CD4-positive, alpha-beta memory T cell (primary cell): Measurements from ENCODE around the gene TSC22D2. TPM values are rescaled to one million over a fixed set of nuclear protein-coding genes. Genes with fewer than 3 reads are reported as not detected.
"Not testable (repeated sequence)": the region's sequence is repeated elsewhere in the genome, so short reads cannot be mapped to it uniquely, and the experiment has no call there.

Source experiments
- CTCF ChIA-PET: fragments of 350-600 bp; sonication (Branson Sonifier 250); formaldehyde crosslinking; loops from one replicate; lab custom pipeline; 2021; ENCODE audit warnings: inconsistent platforms; ENCODE audit not compliant: partially characterized antibody; lab: Charles Lee
- POLR2A ChIA-PET: fragments of 350-600 bp; sonication (Branson Sonifier 250); formaldehyde crosslinking; loops from one replicate; lab custom pipeline; 2021; ENCODE audit not compliant: partially characterized antibody; lab: Charles Lee
- DNase-seq, 5 donors: peaks; one replicate each; pipeline versions ENCODE4 v3.0.0 to v3.0.0-alpha.2; 2020 to 2022; ENCODE audit warnings: mixed read lengths in 1 of 5
- H3K27ac ChIP-seq: one replicate; pipeline ENCODE4 v1.7.0; 2013; ENCODE audit warnings: low read depth, low read length
- H3K27me3 ChIP-seq: 2 replicates; pipeline ENCODE4 v1.7.0; 2013; ENCODE audit warnings: mild to moderate bottlenecking, low read length, moderate library complexity; ENCODE audit not compliant: insufficient read depth
- H3K36me3 ChIP-seq: 2 replicates; pipeline ENCODE4 v1.7.0; 2013; ENCODE audit warnings: mild to moderate bottlenecking, low read length, moderate library complexity; ENCODE audit not compliant: insufficient read depth
- H3K4me1 ChIP-seq: 2 replicates; pipeline ENCODE4 v1.7.0; 2013; ENCODE audit warnings: mild to moderate bottlenecking, low read length, moderate library complexity; ENCODE audit not compliant: insufficient read depth
- H3K4me3 ChIP-seq, 2 donors: one replicate each; pipeline ENCODE4 v1.7.0; 2013; ENCODE audit warnings: low read length in 2 of 2, mild to moderate bottlenecking in 1 of 2
- H3K9me3 ChIP-seq, 2 donors: one replicate each; pipeline ENCODE4 v1.7.0; 2013; ENCODE audit warnings: low read length in 2 of 2, control low read depth in 1 of 2; ENCODE audit not compliant: control insufficient read depth in 1 of 2
- H3K27ac Mint-ChIP-seq, 7 donors: one replicate each; pipeline ENCODE4 v1.8.0; 2020 to 2021; ENCODE audit warnings: mixed read lengths in 7 of 7, mild to moderate bottlenecking in 6 of 7, inconsistent platforms in 3 of 7, moderate library complexity in 3 of 7
- H3K27me3 Mint-ChIP-seq, 2 donors: one replicate each; pipeline ENCODE4 v1.8.0; 2020 to 2021; ENCODE audit warnings: mixed read lengths in 2 of 2
- H3K36me3 Mint-ChIP-seq, 2 donors: one replicate each; pipeline ENCODE4 v1.8.0; 2020 to 2021; ENCODE audit warnings: mixed read lengths in 2 of 2, inconsistent platforms in 1 of 2, mild to moderate bottlenecking in 1 of 2
- H3K4me1 Mint-ChIP-seq, 4 donors: one replicate each; pipeline ENCODE4 v1.8.0; 2020 to 2021; ENCODE audit warnings: mixed read lengths in 4 of 4, mild to moderate bottlenecking in 1 of 4
- H3K4me3 Mint-ChIP-seq, 8 donors: one replicate each; pipeline ENCODE4 v1.8.0; 2020 to 2021; ENCODE audit warnings: mixed read lengths in 8 of 8, mild to moderate bottlenecking in 7 of 8, moderate library complexity in 6 of 8, inconsistent platforms in 3 of 8
- H3K9me3 Mint-ChIP-seq, 8 donors: one replicate each; pipeline ENCODE4 v1.8.0; 2020 to 2021; ENCODE audit warnings: mixed read lengths in 8 of 8, mild to moderate bottlenecking in 5 of 8, inconsistent platforms in 3 of 8, moderate library complexity in 1 of 8
- intact Hi-C: fragments of 100-400 bp; cut with micrococcal nuclease; formaldehyde crosslinking; loops from one replicate; pipeline ENCODE4 v1.15.1; 2023
- polyA plus RNA-seq, 2 donors: library from polyadenylated mRNA; unstranded; fragments of 300-500 nt; fragmentation: Illumina TruSeq; gene quantifications; one replicate each; pipeline ENCODE4 v1.2.3, GENCODE V29; 2021
- total RNA-seq, 2 experiments: library from RNA; stranded (reverse); gene quantifications; one replicate each; pipeline ENCODE4 v1.2.3, GENCODE V29; 2021

Gene TSC22D2
- total and polyA plus RNA-seq, 4 experiments from 2014 or later = 5.5 to 25.7 (median 19.7) TPM

- intact Hi-C loops = no loop called here
- H3K9me3 ChIP-seq = no peaks in the 10 kb centered on the region
- H3K36me3 Mint-ChIP-seq = no peaks in the 10 kb centered on the region
- H3K27ac ChIP-seq = no peak overlapping the region
- no peak overlapping the region for H3K27ac Mint-ChIP-seq
- H3K4me3 ChIP-seq = no peak overlapping the region
- POLR2A ChIA-PET = interaction anchor here (1.4 kb wide), 1 partner anchor 85 kb away, joined by 13 read pairs; no protein-coding TSS in a partner anchor
- H3K27me3 ChIP-seq = no peaks in the 10 kb centered on the region
- no peaks in the 10 kb centered on the region for H3K4me1 ChIP-seq
- H3K4me3 Mint-ChIP-seq = no peak overlapping the region
- no peaks in the 10 kb centered on the region for H3K36me3 ChIP-seq
- CTCF ChIA-PET = interaction anchor here (1.0 to 4.3 kb wide), 16 partner anchors 10 to 266 kb away, joined by 3 to 48 read pairs (median 7); partner anchors contain the start of gene TSC22D2
- H3K4me1 Mint-ChIP-seq = no peaks in the 10 kb centered on the region
- DNase-seq = no peak
- no peaks in the 10 kb centered on the region for H3K9me3 Mint-ChIP-seq
- peaks cover 0 to 1% of the 10 kb centered on the region in 2 donors for H3K27me3 Mint-ChIP-seq
Observed at GRCh38 chr3:150494411-150494977, 86.4 kb downstream of the TSC22D2 start.

DNA sequence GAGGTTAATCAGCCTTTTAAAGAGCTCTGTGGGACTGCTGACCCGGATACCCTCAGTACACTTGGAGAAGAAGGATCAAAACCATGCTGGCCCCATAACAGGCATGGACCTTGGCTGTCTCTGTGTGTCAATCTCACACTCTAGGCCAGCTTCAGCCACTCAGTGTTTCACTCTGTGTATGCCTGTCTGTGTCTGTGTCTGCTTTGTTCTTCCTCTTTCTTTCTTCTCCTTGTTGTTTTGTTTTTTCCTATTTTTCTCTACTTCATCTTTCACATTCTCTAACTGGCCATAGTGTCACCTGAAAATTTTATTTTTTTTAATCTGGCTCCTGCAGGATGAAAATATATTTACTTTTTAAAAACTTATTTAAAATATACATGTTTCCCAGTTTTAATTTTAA lies 87.1 kb downstream of the TSC22D2 start:
- intact Hi-C loops = loop anchor here (1.0 kb wide), 5 partner anchors 85 to 528 kb away; no protein-coding TSS in a partner anchor
- no peak for DNase-seq
- Mint-ChIP-seq H3K27me3 (peaks cover 0 to 1% of the 10 kb centered on the region in 2 donors), H3K9me3 (no peaks in the 10 kb centered on the region), H3K27ac (no peak overlapping the region), H3K4me3 (no peak overlapping the region), H3K36me3 (no peaks in the 10 kb centered on the region), H3K4me1 (no peaks in the 10 kb centered on the region)
- no peak overlapping the region for H3K4me3 ChIP-seq
- no peaks in the 10 kb centered on the region for H3K36me3 ChIP-seq
- CTCF ChIA-PET = interaction anchor here (0.8 to 4.3 kb wide), 21 partner anchors 9 to 235 kb away, joined by 3 to 48 read pairs (median 7); partner anchors contain the start of gene TSC22D2
- H3K27ac ChIP-seq = no peak overlapping the region
- POLR2A ChIA-PET = interaction anchor here (1.4 kb wide), 1 partner anchor 86 kb away, joined by 13 read pairs; no protein-coding TSS in a partner anchor
- no peaks in the 10 kb centered on the region for H3K9me3 ChIP-seq
- H3K4me1 ChIP-seq = no peaks in the 10 kb centered on the region
- H3K27me3 ChIP-seq = no peaks in the 10 kb centered on the region

- H3K27me3 Mint-ChIP-seq = peaks cover 0 to 1% of the 10 kb centered on the region in 2 donors
- ChIA-PET CTCF (interaction anchor here (0.8 to 4.3 kb wide), 21 partner anchors 9 to 236 kb away, joined by 3 to 48 read pairs (median 7); partner anchors contain the start of gene TSC22D2), POLR2A (interaction anchor here (1.4 kb wide), 1 partner anchor 86 kb away, joined by 13 read pairs; no protein-coding TSS in a partner anchor)
- H3K4me3 ChIP-seq = no peak overlapping the region
- H3K36me3 Mint-ChIP-seq = no peaks in the 10 kb centered on the region
- H3K27me3 ChIP-seq = no peaks in the 10 kb centered on the region
- intact Hi-C loops = loop anchor here (1.0 kb wide), 5 partner anchors 85 to 528 kb away; no protein-coding TSS in a partner anchor
- H3K36me3 ChIP-seq = no peaks in the 10 kb centered on the region
- no peaks in the 10 kb centered on the region for H3K4me1 ChIP-seq
- H3K4me3 Mint-ChIP-seq = no peak overlapping the region
- no peak overlapping the region for H3K27ac ChIP-seq
- peaks cover 0 to under 1% of the 10 kb centered on the region in 2 donors for H3K9me3 ChIP-seq
- peak in 4 of 5 donors; percentile 36 to 46 (median 44) for DNase-seq
- no peak overlapping the region for H3K27ac Mint-ChIP-seq
- H3K9me3 Mint-ChIP-seq = peaks cover 0 to 2% (median 0%) of the 10 kb centered on the region in 8 donors
- H3K4me1 Mint-ChIP-seq = no peaks in the 10 kb centered on the region
Observed at GRCh38 chr3:150495563-150496168, 87.6 kb downstream of the TSC22D2 start.

GRCh38 chr3:150497956-150498355 lies 89.9 kb downstream of the TSC22D2 start:
- Histone ChIP-seq H3K9me3 (peaks cover 0 to 5% of the 10 kb centered on the region in 2 donors), H3K27me3 (no peaks in the 10 kb centered on the region), H3K36me3 (no peaks in the 10 kb centered on the region), H3K4me3 (no peak overlapping the region), H3K4me1 (no peaks in the 10 kb centered on the region), H3K27ac (no peak overlapping the region)
- DNase-seq = no peak
- ChIA-PET CTCF (interaction anchor here (0.9 to 1.4 kb wide), 4 partner anchors 9 to 218 kb away, joined by 3 to 4 read pairs (median 3); no protein-coding TSS in a partner anchor), POLR2A (no interaction called here)
- no peaks in the 10 kb centered on the region for H3K4me1 Mint-ChIP-seq
- peaks cover 0 to 7% of the 10 kb centered on the region in 2 donors for H3K36me3 Mint-ChIP-seq
- intact Hi-C loops = no loop called here
- H3K4me3 Mint-ChIP-seq = no peak overlapping the region
- H3K27ac Mint-ChIP-seq = no peak overlapping the region
- peaks cover 1 to 3% of the 10 kb centered on the region in 2 donors for H3K27me3 Mint-ChIP-seq
- H3K9me3 Mint-ChIP-seq = peaks cover 0 to 14% (median 7%) of the 10 kb centered on the region in 8 donors

DNA sequence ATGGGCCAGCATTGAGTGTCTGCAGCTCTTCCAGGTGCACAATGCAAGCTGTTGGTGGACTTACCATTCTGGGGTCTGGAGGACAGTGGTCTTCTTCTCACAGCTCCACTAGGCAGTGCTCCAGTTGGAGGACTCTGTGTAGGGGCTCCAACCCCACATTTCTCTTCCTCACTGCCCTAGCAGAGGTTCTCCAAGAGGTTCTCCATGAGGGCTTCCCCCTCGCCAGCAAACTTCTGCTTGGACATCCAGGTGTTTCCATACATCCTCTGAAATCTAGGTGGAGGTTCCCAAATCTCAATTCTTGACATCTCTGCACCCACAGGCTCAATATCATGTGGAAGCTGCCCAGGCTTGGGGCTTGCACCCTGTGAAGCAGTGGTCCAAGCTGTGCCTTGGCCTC lies 92.9 kb downstream of the TSC22D2 start:
- H3K4me1 ChIP-seq, H3K9me3 ChIP-seq, H3K36me3 ChIP-seq, DNase-seq, CTCF ChIA-PET, intact Hi-C loops, H3K4me1 Mint-ChIP-seq, H3K27ac ChIP-seq, H3K27me3 ChIP-seq, POLR2A ChIA-PET, H3K36me3 Mint-ChIP-seq, H3K4me3 ChIP-seq, H3K4me3 Mint-ChIP-seq, H3K27ac Mint-ChIP-seq: not testable (repeated sequence)
- Mint-ChIP-seq H3K9me3 (peaks cover 0 to 14% (median 7%) of the 10 kb centered on the region in 8 donors), H3K27me3 (peaks cover 10 to 11% of the 10 kb centered on the region in 2 donors)

- no peak overlapping the region for H3K4me3 Mint-ChIP-seq
- H3K4me1 Mint-ChIP-seq = no peaks in the 10 kb centered on the region
- Histone ChIP-seq H3K9me3 (peaks cover 0 to 5% of the 10 kb centered on the region in 2 donors), H3K27ac (no peak overlapping the region), H3K36me3 (no peaks in the 10 kb centered on the region), H3K27me3 (peaks cover 5% of the 10 kb centered on the region), H3K4me1 (no peaks in the 10 kb centered on the region), H3K4me3 (no peak overlapping the region)
- H3K27ac Mint-ChIP-seq = no peak overlapping the region
- H3K36me3 Mint-ChIP-seq = peaks cover 0 to 7% of the 10 kb centered on the region in 2 donors
- CTCF ChIA-PET = interaction anchor here (2.5 kb wide), 1 partner anchor 8 kb away, joined by 18 read pairs; no protein-coding TSS in a partner anchor
- POLR2A ChIA-PET = no interaction called here
- H3K27me3 Mint-ChIP-seq = peaks cover 16 to 21% of the 10 kb centered on the region in 2 donors
- intact Hi-C loops = no loop called here
- DNase-seq = no peak
- H3K9me3 Mint-ChIP-seq = peaks cover 0 to 29% (median 9%) of the 10 kb centered on the region in 8 donors
Observed at GRCh38 chr3:150503402-150504099, 95.5 kb downstream of the TSC22D2 start.
